Measurements from ENCODE around the gene MAP3K3.

MAP3K3 gene

GRCh38 chr17:63621684-63622573 is at the start of gene MAP3K3:
TSS of gene MAP3K3 (plus strand) at chr17:63622417. CDS start at chr17:63622760, 343 bp downstream.
- peak; percentile 92 for DNase-seq (ENCODE audit: low read depth)

GRCh38 chr17:63573634-63574033 is 48.6 kb upstream of the MAP3K3 start:
- no peak for DNase-seq (ENCODE audit: low read depth)

GRCh38 chr17:63578027-63578768 is 44.0 kb upstream of the MAP3K3 start:
- no peak for DNase-seq (ENCODE audit: low read depth)

- no peak for DNase-seq (ENCODE audit: low read depth)
Measured at GRCh38 chr17:63578769-63579111, 43.5 kb upstream of the MAP3K3 start.

- DNase-seq (ENCODE audit: low read depth): no peak
Measured at GRCh38 chr17:63579633-63580032, 42.6 kb upstream of the MAP3K3 start.

GRCh38 chr17:63587770-63588169 is 34.4 kb upstream of the MAP3K3 start:
- no peak for DNase-seq (ENCODE audit: low read depth)

GRCh38 chr17:63588797-63589196 is 33.4 kb upstream of the MAP3K3 start:
- DNase-seq (ENCODE audit: low read depth): no peak

GRCh38 chr17:63589646-63590045 is 32.6 kb upstream of the MAP3K3 start:
- DNase-seq (ENCODE audit: low read depth): no peak

GRCh38 chr17:63592797-63593196 is 29.4 kb upstream of the MAP3K3 start:
- no peak for DNase-seq (ENCODE audit: low read depth)

GRCh38 chr17:63595132-63595531 is 27.1 kb upstream of the MAP3K3 start:
- DNase-seq (ENCODE audit: low read depth): no peak

- no peak for DNase-seq (ENCODE audit: low read depth)
Measured at GRCh38 chr17:63596856-63597586, 25.2 kb upstream of the MAP3K3 start.

- DNase-seq (ENCODE audit: low read depth): no peak
Measured at GRCh38 chr17:63598281-63598680, 23.9 kb upstream of the MAP3K3 start.

- peak; percentile 57 for DNase-seq (ENCODE audit: low read depth)
Measured at GRCh38 chr17:63600569-63601438, 21.4 kb upstream of the MAP3K3 start, which contains the start of gene TACO1. TSS of gene TACO1 (plus strand) at chr17:63600895. CDS start at chr17:63601084, 189 bp downstream.

GRCh38 chr17:63601439-63602371 is 20.5 kb upstream of the MAP3K3 start:
- DNase-seq (ENCODE audit: low read depth): no peak

- DNase-seq (ENCODE audit: low read depth): no peak
Measured at GRCh38 chr17:63609816-63610573, 12.2 kb upstream of the MAP3K3 start.

GRCh38 chr17:63610854-63611253 is 11.4 kb upstream of the MAP3K3 start:
- no peak for DNase-seq (ENCODE audit: low read depth)

- no peak for DNase-seq (ENCODE audit: low read depth)
Measured at GRCh38 chr17:63611354-63611753, 10.9 kb upstream of the MAP3K3 start.

- DNase-seq (ENCODE audit: low read depth): no peak
Measured at GRCh38 chr17:63613663-63614062, 8.6 kb upstream of the MAP3K3 start.

- no peak for DNase-seq (ENCODE audit: low read depth)
Measured at GRCh38 chr17:63621229-63621683, 961 bp upstream of the MAP3K3 start.

All from stimulated activated CD8-positive, alpha-beta memory T cell treated with anti-CD3 and anti-CD28 coated beads, Interleukin-15, amount 100 ng/mL, for 1 hour (primary cell).